K562 (cell line): ENCODE results near the gene MSGN1. TPM values are rescaled to one million over a fixed set of nuclear protein-coding genes. Genes with fewer than 3 reads are reported as not detected.

ENCODE experiments used
- ATAC-seq: fragments of 200-7000 bp; cut with Tn5 transposase; 3 replicates; pipeline ENCODE4 v1.9.1; 2020; ENCODE audit warnings: moderate library complexity
- BruUV-seq: library from RNA; stranded (reverse); fragments of 400-500 nt; replicated peaks from 2 replicates; lab custom pipeline; 2021; lab: Mats Ljungman, UMichigan
- CTCF ChIA-PET: fragments of 300-600 bp; formaldehyde crosslinking; extraction: SDS; loops from one replicate; lab custom pipeline; 2021; ENCODE audit warnings: low intra/inter-chr PET ratio; lab: Yijun Ruan, JAX
- POLR2A ChIA-PET: fragments of 300-600, 350-650 bp; sonication (Branson Sonifier 250); formaldehyde crosslinking; extraction: SDS; loops from one replicate; lab custom pipeline; 2021; ENCODE audit warnings: antibody characterized with exemption, inconsistent platforms; lab: Yijun Ruan, JAX
- DNase-seq, 4 experiments: peaks; one replicate each; pipeline versions ENCODE4 v3.0.0 to v3.0.0-alpha.2; 2011 to 2018; ENCODE audit warnings: low spot score in 3 of 4, mixed read lengths in 3 of 4; ENCODE audit errors: extremely low read depth in 1 of 4
- FAIRE-seq: peaks from 2 replicates; lab custom pipeline; 2011; peaks lifted over from hg19 to GRCh38; lab: Jason Lieb, UNC
- H2AFZ ChIP-seq: 2 replicates; pipeline ENCODE4 v1.6.0; 2011; ENCODE audit warnings: low read depth, low read length, control low read depth, inconsistent platforms
- H3K27ac ChIP-seq: fragments of 200-600 bp; 3 replicates; pipeline ENCODE4 v1.8.0; 2011; ENCODE audit warnings: low read depth, mild to moderate bottlenecking, control low read depth, inconsistent platforms, low read length, moderate library complexity, mixed read lengths; ENCODE audit errors: extremely low read depth
- H3K27me3 ChIP-seq, 2 experiments: fragments of 300-600 bp in 1 of 2; 2 replicates in 1 of 2; 3 replicates in 1 of 2; pipeline versions ENCODE4 v1.6.0 to v1.8.0; 2011; ENCODE audit warnings: inconsistent platforms in 2 of 2, low read length in 2 of 2, mild to moderate bottlenecking in 1 of 2, mixed read lengths in 1 of 2, moderate library complexity in 1 of 2; ENCODE audit not compliant: control insufficient read depth in 2 of 2, insufficient read depth in 2 of 2
- H3K36me3 ChIP-seq: fragments of 300-600 bp; 3 replicates; pipeline ENCODE4 v1.8.0; 2011; ENCODE audit warnings: mild to moderate bottlenecking, low read length, inconsistent platforms; ENCODE audit not compliant: control insufficient read depth, insufficient read depth
- H3K4me1 ChIP-seq, 2 experiments: fragments of 200-600 bp in 1 of 2; replicated peaks in 1 of 2; 2 replicates in 1 of 2; 3 replicates in 1 of 2; pipeline versions ENCODE4 v1.5.1 to v1.8.0; 2011; ENCODE audit warnings: inconsistent platforms in 2 of 2, low read length in 2 of 2, mild to moderate bottlenecking in 1 of 2, mixed read lengths in 1 of 2, moderate library complexity in 1 of 2; ENCODE audit not compliant: control insufficient read depth in 2 of 2, insufficient read depth in 2 of 2
- H3K4me2 ChIP-seq: 2 replicates; pipeline ENCODE4 v1.6.1; 2011; ENCODE audit warnings: low read length, control low read depth, inconsistent platforms, mixed read lengths; ENCODE audit not compliant: insufficient read depth
- H3K4me3 ChIP-seq: fragments of 200-600 bp; sonication (generic), shearing (Covaris generic); 2 replicates; pipeline ENCODE4 v1.5.1; 2016; ENCODE audit warnings: control low read depth, inconsistent platforms
- H3K79me2 ChIP-seq: fragments of 200-600 bp; 3 replicates; pipeline ENCODE4 v1.8.0; 2011; ENCODE audit warnings: low read length, inconsistent platforms; ENCODE audit not compliant: control insufficient read depth, insufficient read depth
- H3K9ac ChIP-seq, 2 experiments: 2 replicates each; pipeline versions ENCODE4 v1.6.0 to v1.6.1; 2011; ENCODE audit warnings: low read depth in 2 of 2, low read length in 2 of 2, control low read depth in 1 of 2, inconsistent platforms in 1 of 2, mild to moderate bottlenecking in 1 of 2, mixed read lengths in 1 of 2; ENCODE audit not compliant: insufficient read depth in 1 of 2
- H3K9me1 ChIP-seq: one replicate; pipeline ENCODE4 v1.6.0; 2011; ENCODE audit warnings: inconsistent platforms, mild to moderate bottlenecking, low read length, moderate library complexity; ENCODE audit not compliant: control insufficient read depth, insufficient read depth
- H3K9me3 ChIP-seq: replicated peaks from 2 replicates; pipeline ENCODE4 v1.5.1; 2011; ENCODE audit warnings: low read depth, low read length, inconsistent platforms; ENCODE audit not compliant: control insufficient read depth, insufficient read depth
- H4K20me1 ChIP-seq: replicated peaks from 2 replicates; pipeline ENCODE4 v1.6.1; 2011; ENCODE audit warnings: low read length, inconsistent platforms, mixed read lengths; ENCODE audit not compliant: control insufficient read depth, insufficient read depth
- ELF1 ChIP-seq: fragments of 200-800 bp; sonication (Bioruptor generic); IDR thresholded peaks from 2 replicates; pipeline ENCODE4 v1.6.1; 2016; ENCODE audit warnings: missing genetic modification characterization, missing compliant biosample characterization
- FOS ChIP-seq: IDR thresholded peaks from 3 replicates; pipeline ENCODE4 v1.6.1; 2011; ENCODE audit not compliant: insufficient read length; ENCODE audit errors: extremely low read depth
- FOXM1 ChIP-seq, 2 experiments: fragments of 450-650 bp in 1 of 2; sonication (generic) in 1 of 2; formaldehyde crosslinking in 1 of 2; IDR thresholded peaks; 2 replicates each; pipeline versions ENCODE4 v1.6.1 to v1.9.0; 2017 to 2022; ENCODE audit warnings: low read depth in 2 of 2, mild to moderate bottlenecking in 2 of 2, missing genetic modification reagents in 1 of 2, moderate library complexity in 1 of 2
- HMG20A ChIP-seq: fragments of 450-650 bp; formaldehyde crosslinking; conservative IDR thresholded peaks from 2 replicates; pipeline ENCODE4 v1.4.0; 2020; ENCODE audit warnings: mild to moderate bottlenecking, mixed read lengths
- HMG20B ChIP-seq: fragments of 250-450 bp; sonication (Bioruptor Pico); IDR thresholded peaks from 2 replicates; pipeline ENCODE4 v1.5.0; 2021; ENCODE audit warnings: mild to moderate bottlenecking
- LCOR ChIP-seq: sonication (generic); formaldehyde crosslinking; IDR thresholded peaks from 2 replicates; pipeline ENCODE4 v1.8.0; 2022; ENCODE audit warnings: mild to moderate bottlenecking, missing genetic modification reagents
- STAT5B ChIP-seq: fragments of 250-450 bp; sonication (Bioruptor Pico); IDR thresholded peaks from 2 replicates; pipeline ENCODE4 v1.8.0; 2021; ENCODE audit warnings: mild to moderate bottlenecking, inconsistent platforms
- WGBS: fragments of 100-300 bp; shearing (Covaris generic); methylation state at CpG from one replicate; pipeline ENCODE4 v1.1.6; 2016; ENCODE audit warnings: low coverage, mixed read lengths; ENCODE audit not compliant: insufficient coverage; ENCODE audit errors: missing lambda C conversion rate; 5-methylcytosine and 5-hydroxymethylcytosine counted together
- in situ Hi-C: fragments of 300-500 bp; cut with MboI; formaldehyde crosslinking; loops from 4 replicates; pipeline ENCODE4 v1.15.0; 2018; ENCODE audit warnings: inconsistent platforms, mixed read lengths
- intact Hi-C: fragments of 100-400 bp; cut with micrococcal nuclease; formaldehyde crosslinking; loops from 2 replicates; pipeline ENCODE4 v1.14.2; 2022
- polyA plus RNA-seq, 8 experiments: library from polyadenylated mRNA; depleted of rRNA in 4 of 8; stranded (reverse) in 5 of 8; unstranded in 3 of 8; fragments of >200 nt; fragmentation: Nextera tagmentation in 2 of 8; fragmentation: Illumina TruSeq in 1 of 8; extraction: Ambion mirVana in 2 of 8; extraction: Trizol in 1 of 8; gene quantifications; 2 replicates each; pipeline versions ENCODE4 v1.2.1 to v1.2.3, GENCODE V29; 2011 to 2014; ENCODE audit warnings: inconsistent platforms in 1 of 8, missing spikeins in 1 of 8
- total RNA-seq, 7 experiments: library from RNA; depleted of rRNA in 6 of 7; stranded (reverse); fragments of >200 nt in 6 of 7; fragmentation: Illumina TruSeq in 2 of 7; extraction: Trizol in 2 of 7; gene quantifications; 2 replicates each; pipeline versions ENCODE4 v1.2.1 to v1.2.3, GENCODE V29; 2011 to 2021; ENCODE audit warnings: low replicate concordance in 1 of 7
- TF ChIP-seq, protein P1 (sequence below): fragments of 250-450 bp; sonication (Bioruptor Pico); IDR thresholded peaks from 2 replicates; pipeline ENCODE4 v1.9.0; 2021; ENCODE audit warnings: mild to moderate bottlenecking, inconsistent platforms
- TF ChIP-seq, protein P2 (sequence below): fragments of 450-650 bp; IDR thresholded peaks from 2 replicates; pipeline ENCODE4 v1.6.1; 2016; ENCODE audit warnings: low read depth, mild to moderate bottlenecking, moderate library complexity

MSGN1 gene
- total and polyA plus RNA-seq, 9 of the 15 experiments (the other 6 are each of a cell fraction or from before 2014, with no cell fraction given) = not detected

GRCh38 chr2:17813742-17814473, 2.4 kb upstream of the MSGN1 start:
- peak; percentile 15 for FAIRE-seq
- H3K4me3 ChIP-seq = no peak overlapping the region
- 0% methylated on average over 5 of the region's 5 CpGs for WGBS

More at GRCh38 chr2:17813742-17814473, 2.4 kb upstream of the MSGN1 start:
- no peaks in the 10 kb centered on the region for H4K20me1 ChIP-seq
- peaks cover 18 to 28% of the 10 kb centered on the region in 2 experiments; a peak in 4 of 5 replicates for H3K27me3 ChIP-seq
- H3K36me3 ChIP-seq = no peaks in the 10 kb centered on the region
- H3K79me2 ChIP-seq = no peaks in the 10 kb centered on the region
- H3K27ac ChIP-seq = no peak overlapping the region
- no peak overlapping the region for H3K9ac ChIP-seq
- TF ChIP-seq, protein P1, sequence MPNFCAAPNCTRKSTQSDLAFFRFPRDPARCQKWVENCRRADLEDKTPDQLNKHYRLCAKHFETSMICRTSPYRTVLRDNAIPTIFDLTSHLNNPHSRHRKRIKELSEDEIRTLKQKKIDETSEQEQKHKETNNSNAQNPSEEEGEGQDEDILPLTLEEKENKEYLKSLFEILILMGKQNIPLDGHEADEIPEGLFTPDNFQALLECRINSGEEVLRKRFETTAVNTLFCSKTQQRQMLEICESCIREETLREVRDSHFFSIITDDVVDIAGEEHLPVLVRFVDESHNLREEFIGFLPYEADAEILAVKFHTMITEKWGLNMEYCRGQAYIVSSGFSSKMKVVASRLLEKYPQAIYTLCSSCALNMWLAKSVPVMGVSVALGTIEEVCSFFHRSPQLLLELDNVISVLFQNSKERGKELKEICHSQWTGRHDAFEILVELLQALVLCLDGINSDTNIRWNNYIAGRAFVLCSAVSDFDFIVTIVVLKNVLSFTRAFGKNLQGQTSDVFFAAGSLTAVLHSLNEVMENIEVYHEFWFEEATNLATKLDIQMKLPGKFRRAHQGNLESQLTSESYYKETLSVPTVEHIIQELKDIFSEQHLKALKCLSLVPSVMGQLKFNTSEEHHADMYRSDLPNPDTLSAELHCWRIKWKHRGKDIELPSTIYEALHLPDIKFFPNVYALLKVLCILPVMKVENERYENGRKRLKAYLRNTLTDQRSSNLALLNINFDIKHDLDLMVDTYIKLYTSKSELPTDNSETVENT (CRISPR knock-in tag) = no peak
- no peak for TF ChIP-seq STAT5B (CRISPR knock-in tag)
- no peak for TF ChIP-seq ELF1 (tag)
- TF ChIP-seq FOS = no peak
- TF ChIP-seq FOXM1 (IDR thresholded peaks at IDR 0.05; ENCODE audit: low read depth) = no peak
- no peak for TF ChIP-seq FOXM1 (CRISPR knock-in tag; IDR thresholded peaks at IDR 0.05; ENCODE audit: low read depth)
- no peak for TF ChIP-seq HMG20A (CRISPR knock-in tag)
- TF ChIP-seq LCOR = no peak
- no peak for TF ChIP-seq HMG20B
- TF ChIP-seq, protein P2, sequence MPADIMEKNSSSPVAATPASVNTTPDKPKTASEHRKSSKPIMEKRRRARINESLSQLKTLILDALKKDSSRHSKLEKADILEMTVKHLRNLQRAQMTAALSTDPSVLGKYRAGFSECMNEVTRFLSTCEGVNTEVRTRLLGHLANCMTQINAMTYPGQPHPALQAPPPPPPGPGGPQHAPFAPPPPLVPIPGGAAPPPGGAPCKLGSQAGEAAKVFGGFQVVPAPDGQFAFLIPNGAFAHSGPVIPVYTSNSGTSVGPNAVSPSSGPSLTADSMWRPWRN = no peak
- ChIA-PET POLR2A (interaction anchor here (0.6 to 0.8 kb wide), 2 partner anchors 19 to 75 kb away, joined by 3 read pairs; no protein-coding TSS in a partner anchor), CTCF (no interaction called here)
- H3K9me3 ChIP-seq = no peaks in the 10 kb centered on the region
- no peaks in the 10 kb centered on the region for H3K4me1 ChIP-seq
- H3K4me2 ChIP-seq = no peak overlapping the region
- intact Hi-C loops = no loop called here
- ATAC-seq (no peak), DNase-seq (no peak)
- no peak overlapping the region for H2AFZ ChIP-seq
- H3K9me1 ChIP-seq = no peaks in the 10 kb centered on the region
- no TSS peak for BruUV-seq
- in situ Hi-C loops = no loop called here
